CD4-positive, alpha-beta T cell treated with Interleukin-6 for 4 hours (primary cell): Measurements from ENCODE around the gene ZNF845.
"Not testable (repeated sequence)": the region's sequence is repeated elsewhere in the genome, so short reads cannot be mapped to it uniquely, and the experiment has no call there.

Experiments
- DNase-seq: peaks from one replicate; pipeline ENCODE4 v3.0.0-alpha.2; 2020; ENCODE audit warnings: mixed read lengths

Gene ZNF845

GRCh38 chr19:53388168-53388567 lies 54.6 kb downstream of the ZNF845 start:
- no peak for DNase-seq

GRCh38 chr19:53388904-53389303 lies 55.4 kb downstream of the ZNF845 start:
- DNase-seq: no peak

GRCh38 chr19:53389571-53389970 lies 56.0 kb downstream of the ZNF845 start:
- DNase-seq: no peak

- DNase-seq: no peak
Observed at GRCh38 chr19:53389978-53390377, 56.4 kb downstream of the ZNF845 start.

GRCh38 chr19:53394522-53394973 lies 61.0 kb downstream of the ZNF845 start:
- peak; percentile 4 for DNase-seq

GRCh38 chr19:53394974-53395839 lies 61.7 kb downstream of the ZNF845 start, which contains the start of gene ZNF765:
Gene ZNF765, plus strand, starts transcription at chr19:53395149. Its CDS starts 2,867 bp downstream, at chr19:53398016.
- peak; percentile 96 for DNase-seq

- DNase-seq: not testable (repeated sequence)
Observed at GRCh38 chr19:53395840-53396524, 62.4 kb downstream of the ZNF845 start.

GRCh38 chr19:53396525-53396868 lies 62.9 kb downstream of the ZNF845 start:
- DNase-seq: no peak

- not testable (repeated sequence) for DNase-seq
Observed at GRCh38 chr19:53397918-53398317, 64.4 kb downstream of the ZNF845 start.
